Activated CD4-positive, alpha-beta T cell treated with anti-CD3 and anti-CD28 coated beads, Interleukin-2, amount 50 U/mL, for 4 hours (primary cell): ENCODE measurements around the gene CSF1.
"Not testable (repeated sequence)": the region's sequence is repeated elsewhere in the genome, so short reads cannot be mapped to it uniquely, and the experiment has no call there.

Source experiments
- DNase-seq, 2 experiments: peaks; one replicate each; pipeline ENCODE4 v3.0.0-alpha.2; 2020

Gene CSF1

DNA sequence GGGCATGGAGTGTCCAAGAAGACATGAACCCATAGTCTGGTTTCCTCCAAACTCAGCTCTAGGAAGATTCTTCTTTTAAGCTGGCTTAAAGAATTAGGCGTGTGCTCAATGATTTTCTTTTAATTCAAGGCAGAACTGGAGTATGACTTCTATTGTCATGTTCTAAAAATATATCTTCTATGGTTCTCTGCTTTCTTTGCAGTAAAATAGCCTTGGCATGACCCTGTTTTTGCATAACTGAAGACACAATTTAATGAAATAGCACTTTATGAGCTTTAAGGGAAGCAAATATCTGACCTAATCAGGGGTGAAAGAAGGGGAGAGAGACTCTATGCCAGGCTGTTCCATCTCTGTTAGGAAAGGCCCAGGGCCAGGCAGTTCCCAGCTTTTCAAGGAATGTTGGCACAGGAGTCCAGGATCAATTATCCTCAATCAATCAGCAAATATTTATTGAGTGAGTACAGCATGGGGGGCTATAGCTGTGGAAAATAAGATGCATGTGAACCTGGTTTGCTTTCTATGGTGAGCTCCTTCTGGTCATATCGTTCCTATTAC lies 7.2 kb upstream of the CSF1 start:
- no peak for DNase-seq

GRCh38 chr1:109904105-109904817 lies 6.4 kb upstream of the CSF1 start:
- no peak for DNase-seq

DNA sequence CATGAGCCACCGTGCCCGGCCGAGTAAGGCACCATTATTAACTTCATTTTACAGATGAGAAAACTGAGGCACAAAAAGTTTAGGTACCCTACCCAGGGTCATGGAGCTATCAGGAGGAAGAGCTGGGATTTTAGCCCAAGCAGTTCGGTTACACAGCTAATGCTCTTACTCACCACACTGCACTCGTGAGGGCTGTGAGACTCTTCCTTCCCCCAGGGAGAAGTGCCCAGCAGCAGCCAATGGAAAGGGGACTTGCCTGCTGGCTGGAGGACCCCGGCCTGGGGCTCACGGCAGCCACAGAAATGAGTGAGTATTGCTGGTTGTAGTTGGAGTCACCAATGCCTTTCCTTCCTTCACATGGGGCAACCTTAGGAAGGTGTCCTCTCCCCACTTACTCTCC lies 5.2 kb upstream of the CSF1 start:
- DNase-seq: no peak

DNA sequence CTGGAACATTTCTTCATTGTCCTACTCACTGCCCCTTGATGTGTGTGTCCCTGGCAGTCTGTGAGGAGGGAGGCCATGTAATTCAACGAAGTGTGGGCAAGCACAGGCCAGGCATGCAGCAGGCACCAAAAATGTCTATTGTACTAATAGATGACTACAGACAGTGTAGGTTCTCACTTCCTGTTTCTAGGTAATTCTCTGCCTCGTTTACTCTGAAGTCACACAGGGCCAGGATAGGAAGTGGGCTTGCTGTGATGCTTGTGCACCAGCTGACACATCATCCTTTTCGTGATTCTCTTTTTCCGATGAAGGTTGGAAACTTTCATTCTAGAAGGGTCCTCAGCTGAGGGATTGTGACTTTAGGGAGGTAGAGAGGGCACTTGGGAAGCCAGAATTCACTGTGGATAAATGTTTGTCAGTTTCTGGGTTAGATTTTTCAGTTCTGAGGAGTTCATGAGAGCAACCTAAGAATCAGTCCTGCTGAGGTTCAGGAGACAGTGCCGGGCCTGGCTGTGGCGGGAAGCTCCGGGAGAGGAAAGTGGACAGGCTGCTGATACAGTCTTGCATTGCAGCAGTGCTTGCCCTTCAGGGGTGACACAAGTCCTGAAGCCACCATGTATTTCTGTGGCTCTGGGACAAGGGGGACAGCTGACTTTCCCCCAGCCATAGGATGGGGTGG lies 4.3 kb upstream of the CSF1 start:
- DNase-seq: peak; percentile 49 to 57

DNA sequence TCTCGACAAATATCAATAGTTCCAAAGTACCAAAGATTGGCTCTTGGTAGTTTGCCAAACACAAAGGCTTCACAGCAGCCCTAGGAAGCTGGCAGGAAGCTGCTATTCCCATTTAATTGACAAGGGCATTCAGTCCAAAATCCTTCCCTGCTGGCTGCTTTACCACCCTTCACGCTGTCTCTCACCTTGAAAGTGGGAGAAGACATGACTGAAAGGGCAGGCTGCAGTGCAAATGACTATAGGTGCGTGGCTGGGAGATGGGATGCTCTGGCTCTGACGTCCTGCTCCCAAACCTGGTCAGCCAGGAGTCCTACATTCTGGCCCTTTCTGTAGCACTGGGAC lies 3.8 kb upstream of the CSF1 start:
- no peak for DNase-seq

DNA sequence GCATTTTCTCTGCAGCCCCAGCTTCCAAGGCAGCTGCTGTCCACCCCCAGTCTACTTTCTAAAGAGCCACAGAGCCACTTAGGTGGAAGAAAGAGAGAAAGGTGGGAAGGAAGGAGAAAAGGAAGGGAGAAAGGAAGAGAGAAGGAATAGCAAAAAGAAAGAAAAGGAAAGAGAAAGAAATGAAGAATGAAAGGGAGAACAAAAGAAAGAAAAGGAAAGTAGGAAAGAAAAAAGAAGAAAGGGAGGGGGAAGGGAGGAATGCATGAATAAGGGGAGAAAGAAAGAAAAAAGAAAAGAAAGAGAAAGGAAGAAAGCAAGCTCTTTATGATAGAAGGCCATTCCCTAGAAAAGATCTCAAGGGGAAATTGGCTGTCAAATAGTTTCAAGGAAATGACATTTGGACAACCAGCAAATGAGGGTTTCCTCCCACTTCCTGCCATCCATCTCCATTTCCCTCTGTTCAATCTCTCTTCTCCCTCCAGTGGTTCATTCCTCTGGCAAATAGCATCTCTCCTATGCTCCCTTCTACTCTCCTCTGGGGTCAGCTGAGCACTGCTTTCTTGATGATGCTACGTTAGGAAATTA lies 3.4 kb upstream of the CSF1 start:
- DNase-seq: no peak

GRCh38 chr1:109908836-109909235 lies 1.8 kb upstream of the CSF1 start:
- DNase-seq: no peak

GRCh38 chr1:109909561-109909960 lies 1.1 kb upstream of the CSF1 start:
- no peak for DNase-seq

- no peak for DNase-seq
Measured at GRCh38 chr1:109910963-109911798, 532 bp downstream of the CSF1 start.

DNA sequence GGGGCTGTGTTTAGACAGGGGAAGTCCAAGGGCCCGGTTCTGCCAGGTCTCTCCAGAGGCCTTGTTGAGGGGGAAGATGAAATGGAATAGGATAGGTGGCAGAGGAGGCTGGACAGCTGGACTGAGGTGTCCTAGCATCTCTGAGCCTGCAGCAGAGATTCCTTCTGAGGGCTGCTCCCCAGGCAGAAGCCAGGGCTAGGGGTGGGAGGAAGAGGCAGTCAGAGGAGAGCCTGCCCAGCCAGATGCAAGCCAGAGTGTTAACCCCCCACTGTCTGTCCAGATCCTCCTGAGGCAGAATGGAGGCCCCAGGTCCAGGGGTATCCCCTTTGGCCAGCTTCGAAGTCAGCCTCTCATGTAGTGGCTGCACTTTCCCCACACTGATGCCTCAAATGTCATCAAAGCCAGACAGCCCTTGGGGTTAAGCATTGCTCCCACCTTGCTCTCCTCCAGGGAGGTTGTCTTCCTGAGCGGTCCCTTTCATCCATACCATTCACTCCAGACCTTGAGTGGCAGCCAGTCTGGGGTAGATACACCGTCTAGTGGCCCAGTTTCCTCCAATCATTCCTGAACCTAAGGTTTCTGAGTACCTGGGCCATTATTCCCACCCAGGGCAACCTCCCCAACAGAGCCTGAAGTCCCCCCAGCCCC lies 1.7 kb downstream of the CSF1 start:
- no peak for DNase-seq

DNA sequence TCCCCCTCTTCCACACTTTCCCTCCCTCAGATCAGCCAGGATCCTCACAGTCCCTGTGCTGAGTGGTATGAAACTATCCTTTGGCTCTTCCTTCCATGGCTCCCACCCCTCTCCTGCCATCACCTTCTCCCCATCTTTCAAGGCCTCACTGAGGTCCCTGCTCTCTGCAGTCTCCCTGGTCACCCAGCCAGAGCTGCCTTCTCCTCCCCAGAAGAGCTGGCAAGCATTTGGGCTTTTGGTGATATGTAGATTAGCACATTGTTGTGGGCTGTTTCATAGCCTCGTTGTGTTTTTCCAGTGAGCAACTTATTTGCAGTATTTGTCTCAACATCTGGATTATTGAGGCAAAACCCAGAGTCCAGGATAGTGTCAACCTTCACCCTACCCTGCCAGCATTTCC lies 2.2 kb downstream of the CSF1 start:
- no peak for DNase-seq

DNA sequence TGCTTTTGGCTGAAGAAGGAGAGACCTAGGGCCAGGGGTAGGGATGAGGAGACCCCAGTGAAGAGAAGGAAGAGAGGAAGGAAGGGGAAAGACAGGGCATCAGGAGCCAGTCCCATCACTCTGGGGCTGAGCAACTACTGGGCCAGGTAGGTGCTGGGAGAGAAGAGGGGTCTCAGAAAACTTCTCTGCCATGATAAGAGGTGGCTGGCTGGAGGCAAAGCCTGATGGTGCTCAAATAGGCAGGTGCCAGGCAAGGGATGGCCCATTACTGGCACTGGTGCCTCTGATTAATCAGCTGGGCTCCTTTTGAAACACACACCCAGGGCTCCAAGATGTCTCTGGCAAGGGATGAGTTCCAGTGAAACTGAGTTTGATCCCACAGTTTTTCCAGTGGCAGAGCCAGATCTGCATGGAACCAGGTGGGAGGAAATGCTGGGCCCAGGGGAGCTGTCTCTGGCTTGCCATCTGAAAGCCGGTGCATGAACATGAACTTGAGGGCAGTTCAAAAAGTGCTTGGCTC lies 2.8 kb downstream of the CSF1 start:
- DNase-seq: no peak

DNA sequence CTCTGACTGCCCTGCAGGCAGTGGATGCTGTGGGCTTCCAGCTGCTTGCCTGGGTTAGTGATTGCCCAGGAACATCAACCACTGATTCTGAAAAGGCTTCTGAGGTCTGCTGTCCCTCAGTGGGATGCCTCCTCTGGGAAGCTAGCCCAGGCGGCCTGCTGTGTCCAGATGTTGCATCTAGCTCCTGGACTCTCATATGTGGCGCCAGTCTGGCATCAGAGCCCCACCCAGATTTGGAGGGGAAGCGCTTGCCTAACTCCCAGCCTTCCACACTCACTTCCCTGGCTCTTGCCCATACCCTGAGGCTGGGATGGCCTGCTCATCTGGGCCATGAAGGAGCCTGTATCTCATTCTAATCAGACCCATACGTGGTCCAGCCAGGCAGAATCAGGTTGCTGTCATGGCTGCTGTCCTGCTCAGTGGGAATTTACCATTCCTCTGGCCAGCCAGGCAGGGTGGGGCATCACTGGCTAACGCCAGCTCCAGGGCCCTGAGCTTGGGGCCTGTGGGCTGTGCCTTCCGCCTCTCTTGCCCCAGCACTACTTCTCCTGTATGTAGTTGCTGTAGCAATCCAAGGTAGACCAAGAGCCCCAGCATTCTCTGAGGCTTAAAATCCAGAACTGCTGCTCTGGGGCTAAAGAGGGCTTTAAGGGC lies 4.1 kb downstream of the CSF1 start:
- no peak for DNase-seq

DNA sequence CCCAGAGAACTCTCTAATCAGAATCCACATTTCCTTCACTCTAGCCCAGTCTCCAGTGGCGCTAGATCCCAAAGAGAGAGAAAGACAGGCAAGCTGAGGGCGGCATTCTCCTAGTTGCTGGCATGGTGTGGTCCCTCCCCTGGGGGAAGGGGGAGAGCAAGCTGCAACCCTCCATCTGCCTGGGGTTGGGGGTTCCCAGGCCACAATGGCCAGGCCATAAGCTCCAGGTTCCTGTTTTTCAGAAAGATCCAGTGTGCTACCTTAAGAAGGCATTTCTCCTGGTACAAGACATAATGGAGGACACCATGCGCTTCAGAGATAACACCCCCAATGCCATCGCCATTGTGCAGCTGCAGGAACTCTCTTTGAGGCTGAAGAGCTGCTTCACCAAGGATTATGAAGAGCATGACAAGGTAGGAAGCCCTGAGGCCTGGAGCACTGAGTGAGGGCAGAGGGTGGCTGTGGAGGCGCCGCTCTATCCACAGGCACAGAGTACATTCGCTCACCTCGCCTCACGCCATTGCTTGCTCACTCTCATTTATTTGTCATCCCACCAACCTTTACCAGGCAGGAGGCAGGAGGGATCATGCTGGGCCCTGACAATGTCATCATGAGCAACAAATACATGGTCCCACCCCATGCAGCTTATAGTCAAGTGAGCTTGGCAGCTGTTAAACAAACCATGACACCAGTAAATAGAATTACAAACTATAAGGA lies 6.6 kb downstream of the CSF1 start:
- no peak for DNase-seq

GRCh38 chr1:109917768-109918606 lies 7.3 kb downstream of the CSF1 start:
- DNase-seq: no peak

GRCh38 chr1:109918671-109919070 lies 8.0 kb downstream of the CSF1 start:
- no peak for DNase-seq

DNA sequence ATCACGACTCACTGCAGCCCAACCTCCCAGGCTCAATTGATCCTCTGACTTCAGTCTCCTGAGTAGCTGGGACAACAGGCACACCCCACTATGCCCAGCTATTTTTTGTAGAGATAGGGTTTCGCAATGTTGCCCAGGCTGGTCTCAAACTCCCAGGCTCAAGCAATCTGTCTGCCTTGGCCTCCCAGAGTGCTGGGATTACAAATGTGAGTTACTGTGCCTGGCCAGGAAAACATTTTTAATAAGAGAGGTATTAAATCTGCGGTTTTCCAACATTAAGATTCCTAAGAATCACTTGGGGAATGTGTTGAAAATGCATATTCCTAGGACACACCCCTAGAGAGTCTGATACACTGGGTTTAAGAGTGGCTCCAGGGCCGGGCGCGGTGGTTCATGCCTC lies 8.7 kb downstream of the CSF1 start:
- no peak for DNase-seq

DNA sequence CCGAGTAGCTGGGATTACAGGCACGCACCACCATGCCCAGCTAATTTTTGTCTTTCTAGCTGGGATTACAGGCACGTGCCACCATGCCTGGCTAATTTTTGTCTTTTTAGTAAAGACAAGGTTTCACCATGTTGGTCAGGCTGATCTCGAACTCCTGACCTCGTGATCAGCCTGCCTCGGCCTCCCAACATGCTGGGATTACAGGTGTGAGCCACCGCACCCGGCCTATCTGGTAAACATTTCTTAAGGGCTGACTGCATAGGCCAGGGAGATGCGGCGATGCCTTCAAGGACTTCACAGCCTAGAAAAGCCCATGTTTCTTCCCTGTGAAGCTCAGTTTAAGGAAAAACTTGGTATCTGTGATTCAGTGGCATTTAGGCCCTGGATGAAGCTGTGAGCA lies 9.7 kb downstream of the CSF1 start:
- DNase-seq: not testable (repeated sequence)

- no peak for DNase-seq
Measured at GRCh38 chr1:109922326-109922725, 11.7 kb downstream of the CSF1 start.
